Fibroblast of upper back skin (primary cell): Measurements from ENCODE around the gene CD36.
"Not testable (repeated sequence)": the region's sequence is repeated elsewhere in the genome, so short reads cannot be mapped to it uniquely, and the experiment has no call there.

Experiments
- DNase-seq: peaks from one replicate; pipeline ENCODE4 v3.0.0-alpha.2; 2013

The CD36 gene

DNA sequence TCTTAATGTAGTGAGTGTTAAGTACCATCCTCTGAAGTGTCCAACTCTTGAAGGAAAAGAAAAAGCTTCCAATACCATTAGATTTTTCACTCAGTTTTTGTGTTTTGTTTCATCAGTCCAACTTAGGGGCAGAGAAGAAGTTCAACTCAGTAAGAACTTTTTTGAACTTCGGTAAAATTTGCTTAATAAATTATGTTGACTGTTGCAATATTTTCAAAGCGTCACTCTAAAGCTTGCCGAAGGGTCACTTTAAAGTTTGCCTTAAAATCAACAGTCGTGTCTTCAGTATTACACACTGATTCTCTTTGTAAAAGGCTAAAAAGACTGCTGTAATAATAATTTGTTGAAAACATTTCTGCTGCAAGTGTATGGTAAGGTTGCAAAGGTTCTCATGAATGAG is 17.6 kb downstream of the CD36 start:
- no peak for DNase-seq

DNA sequence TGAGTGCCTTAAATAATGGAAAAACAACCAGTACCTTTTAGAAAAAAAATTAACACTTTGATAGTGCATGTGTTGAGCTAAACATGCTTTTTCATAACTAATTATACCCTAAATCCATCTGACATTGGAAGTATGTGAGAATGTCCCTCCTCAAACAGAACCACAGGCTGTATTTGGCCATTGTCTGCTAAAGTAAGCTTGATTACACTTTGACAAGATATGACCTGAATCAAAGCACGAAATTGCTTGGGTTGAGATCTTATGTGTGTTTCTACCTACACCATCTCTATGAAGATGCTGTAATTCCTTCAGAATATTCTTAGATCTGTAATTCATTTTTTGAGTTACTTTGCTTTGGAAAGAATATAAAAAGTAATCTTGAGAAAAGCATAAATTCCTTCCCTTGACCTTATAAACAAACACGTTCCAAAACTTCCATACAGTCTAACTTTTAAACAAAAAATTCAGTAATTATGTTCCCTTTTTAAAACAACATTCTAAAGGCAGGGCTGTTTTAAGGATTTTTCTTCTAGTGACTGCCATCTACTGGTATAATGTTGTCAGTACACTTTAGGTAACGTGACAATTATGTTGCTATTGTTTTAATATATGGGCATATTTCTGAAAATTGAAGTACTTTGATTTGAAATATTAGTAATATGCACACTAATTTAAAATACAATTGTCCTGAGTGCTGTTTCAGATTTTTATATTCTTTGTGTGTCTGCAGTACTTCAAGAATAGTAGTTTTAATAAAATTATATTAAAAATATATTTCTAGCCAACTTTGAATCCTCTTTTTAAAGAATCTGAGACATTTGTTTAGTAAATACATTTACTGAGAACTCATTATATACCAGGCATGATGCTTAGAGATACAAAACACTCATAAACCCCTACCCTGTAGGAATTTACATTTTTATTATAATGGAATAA is 20.9 kb downstream of the CD36 start:
- peak; percentile 38 for DNase-seq

DNA sequence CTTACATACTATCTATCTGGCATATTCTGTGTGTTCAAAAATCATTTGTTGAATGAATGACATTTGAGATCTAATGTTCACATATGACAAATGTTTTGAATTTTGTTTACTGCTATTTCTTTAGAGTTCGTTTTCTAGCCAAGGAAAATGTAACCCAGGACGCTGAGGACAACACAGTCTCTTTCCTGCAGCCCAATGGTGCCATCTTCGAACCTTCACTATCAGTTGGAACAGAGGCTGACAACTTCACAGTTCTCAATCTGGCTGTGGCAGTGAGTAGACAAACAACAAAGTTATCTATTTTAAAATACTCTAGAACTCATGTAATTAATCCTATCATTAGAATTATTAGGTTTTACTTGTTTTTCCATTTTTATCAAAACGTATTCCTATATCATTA is 22.5 kb downstream of the CD36 start:
- no peak for DNase-seq

DNA sequence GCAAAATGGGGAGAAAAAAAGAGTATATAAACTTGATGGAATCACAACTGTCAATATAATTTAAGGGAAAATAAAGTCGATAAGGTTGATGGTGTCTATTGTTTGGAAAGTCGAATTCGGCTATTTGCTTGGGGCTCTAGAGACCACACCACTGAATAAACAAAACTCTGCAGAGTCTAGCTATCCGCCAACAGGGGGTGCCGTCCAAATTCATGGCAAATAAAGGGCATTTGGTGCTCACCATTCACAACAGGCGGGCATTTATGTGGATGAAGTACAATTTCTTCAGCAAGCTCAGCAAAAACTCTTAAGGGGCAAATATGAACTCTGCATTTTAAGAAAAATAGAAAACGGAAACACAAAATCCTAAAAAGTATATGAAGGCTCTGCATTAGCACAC is 23.3 kb downstream of the CD36 start:
- DNase-seq, result no peak

DNA sequence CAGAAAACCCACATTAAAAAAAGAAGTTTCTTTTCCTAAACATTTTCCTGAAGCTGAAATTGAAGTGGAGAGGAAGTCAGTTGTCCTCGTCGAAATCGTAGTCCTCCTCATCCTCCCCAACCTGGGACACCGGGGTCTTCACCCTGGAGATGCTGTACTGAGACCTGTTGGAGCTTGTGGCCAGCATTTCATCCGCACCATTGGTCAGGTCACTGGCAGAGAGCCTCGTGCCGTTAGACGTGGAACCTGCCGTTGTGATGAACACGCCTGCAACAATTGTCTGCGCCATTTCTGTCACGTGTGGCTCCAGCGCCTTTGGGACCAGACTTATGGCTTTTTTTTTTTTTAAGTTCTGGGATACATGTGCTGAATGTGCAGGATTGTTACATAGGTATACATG is 23.8 kb downstream of the CD36 start:
- DNase-seq, result no peak

DNA sequence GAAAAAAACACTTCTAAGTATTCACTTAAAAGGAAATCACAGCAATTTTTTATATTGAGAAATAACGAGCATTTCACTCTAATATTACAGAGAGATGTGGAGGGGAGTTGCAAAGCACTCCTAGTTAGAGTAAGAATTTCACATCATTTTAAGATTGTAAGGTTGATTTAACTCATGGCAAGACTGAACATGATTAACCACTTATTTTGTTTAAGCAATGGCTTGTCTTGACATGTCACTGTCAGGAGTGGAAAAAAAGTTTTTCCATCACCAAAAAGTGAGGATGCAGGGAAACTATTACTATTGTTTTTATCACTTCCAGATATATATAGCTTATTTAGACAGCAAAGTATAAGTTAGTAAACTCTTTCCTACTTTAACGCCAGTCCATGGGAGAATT is 27.1 kb downstream of the CD36 start:
- DNase-seq, result no peak

DNA sequence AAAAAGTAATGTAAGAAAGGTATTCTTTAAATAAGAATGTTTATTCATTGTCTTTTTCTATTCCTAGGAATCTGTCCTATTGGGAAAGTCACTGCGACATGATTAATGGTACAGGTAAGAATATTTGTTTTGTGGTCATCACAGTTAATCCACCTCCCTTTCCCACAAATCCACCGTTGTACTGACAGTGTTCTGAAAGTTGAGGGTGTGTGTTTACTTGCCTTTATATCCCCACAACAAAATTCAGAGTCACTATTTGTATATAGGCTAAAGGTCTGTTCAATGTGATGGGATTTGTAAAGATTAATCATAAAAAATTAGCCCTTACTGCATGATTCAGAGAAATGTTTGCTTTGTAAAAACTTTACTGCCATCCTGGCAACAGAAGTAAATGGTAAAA is 27.9 kb downstream of the CD36 start:
- no peak for DNase-seq

DNA sequence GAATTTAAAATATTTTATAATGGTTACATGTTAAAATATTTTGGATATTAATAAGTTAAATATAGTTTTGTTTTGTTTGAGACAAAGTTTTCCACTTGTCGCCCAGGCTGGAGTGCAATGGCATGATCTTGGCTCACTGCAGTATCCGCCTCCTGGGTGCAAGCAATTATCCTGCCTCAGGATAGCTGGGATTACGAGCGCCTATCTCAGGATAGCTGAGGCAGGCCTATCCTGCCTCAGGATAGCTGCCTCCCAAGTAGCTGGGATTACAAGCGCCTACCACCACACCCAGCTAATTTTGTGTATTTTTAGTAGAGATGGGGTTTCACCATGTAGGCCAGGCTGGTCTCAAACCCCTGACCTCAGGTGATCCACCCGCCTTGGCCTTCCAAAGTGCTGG is 30.9 kb downstream of the CD36 start:
- not testable (repeated sequence) for DNase-seq

DNA sequence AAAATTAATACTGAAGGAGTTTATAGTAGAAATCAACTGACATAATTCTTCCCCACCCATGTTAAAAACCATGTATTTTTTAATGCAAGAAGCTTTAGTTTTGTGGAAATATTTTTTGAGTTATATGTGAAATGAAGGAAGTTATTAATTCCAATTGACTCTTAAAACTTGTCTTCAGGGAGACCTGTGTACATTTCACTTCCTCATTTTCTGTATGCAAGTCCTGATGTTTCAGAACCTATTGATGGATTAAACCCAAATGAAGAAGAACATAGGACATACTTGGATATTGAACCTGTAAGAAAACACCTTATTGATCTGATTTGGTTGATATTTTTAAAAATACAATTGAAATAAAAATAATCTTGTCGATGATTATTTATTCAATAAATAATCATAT is 33.3 kb downstream of the CD36 start:
- DNase-seq, result no peak

DNA sequence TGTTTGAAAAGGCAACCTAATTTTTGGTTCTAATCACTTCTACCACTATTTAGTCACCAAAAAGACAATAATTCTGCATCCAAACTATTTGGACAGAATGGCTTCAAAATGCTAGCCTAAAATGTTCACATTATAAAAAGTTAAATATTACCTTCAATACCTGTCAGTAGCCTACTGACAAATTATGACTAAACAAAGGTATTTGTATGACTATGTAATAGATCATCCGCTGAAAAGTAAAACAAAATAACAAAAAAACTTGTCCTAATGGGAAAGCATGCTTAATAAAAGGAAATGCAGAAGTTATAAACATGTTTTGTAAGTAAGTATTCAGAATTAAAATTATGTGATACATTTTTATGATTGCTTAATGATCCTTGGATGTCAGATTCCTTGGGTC is 36.6 kb downstream of the CD36 start:
- DNase-seq, result no peak

DNA sequence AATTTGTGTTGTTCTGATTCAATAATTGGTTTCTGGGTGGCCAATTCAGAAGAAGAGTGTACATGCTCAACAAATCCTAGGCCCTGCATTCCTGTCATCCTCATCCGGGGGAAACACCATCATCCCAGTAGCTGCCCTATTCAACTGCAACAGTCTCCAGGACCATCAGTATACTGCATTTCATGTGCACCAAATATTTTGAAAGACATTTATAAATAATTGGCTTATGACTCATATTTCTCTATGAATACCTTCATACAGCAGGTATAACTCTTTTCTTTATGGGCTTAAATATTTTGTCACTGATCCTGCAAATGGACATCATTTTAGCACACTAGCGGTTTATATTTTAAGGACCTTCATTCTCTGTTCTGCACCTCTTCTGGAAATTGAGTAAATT is 38.0 kb downstream of the CD36 start:
- DNase-seq, result no peak

DNA sequence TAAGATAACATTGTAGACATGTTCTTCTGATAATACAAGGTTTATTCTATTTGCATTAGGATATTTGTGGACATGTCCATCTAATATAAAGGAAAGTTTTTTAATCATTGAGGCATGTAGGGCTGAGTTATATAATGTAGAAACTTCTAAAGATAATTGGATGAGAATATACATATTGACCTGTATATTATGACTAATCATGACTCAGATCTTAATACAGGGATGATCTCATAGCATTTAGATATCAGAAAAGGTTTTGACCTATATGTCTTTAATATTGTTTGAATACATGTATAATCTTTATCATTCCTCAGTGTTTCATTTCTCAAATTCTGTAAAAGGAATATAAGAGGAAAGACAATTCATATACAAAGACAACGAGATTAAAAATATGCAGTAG is 39.2 kb downstream of the CD36 start:
- no peak for DNase-seq

DNA sequence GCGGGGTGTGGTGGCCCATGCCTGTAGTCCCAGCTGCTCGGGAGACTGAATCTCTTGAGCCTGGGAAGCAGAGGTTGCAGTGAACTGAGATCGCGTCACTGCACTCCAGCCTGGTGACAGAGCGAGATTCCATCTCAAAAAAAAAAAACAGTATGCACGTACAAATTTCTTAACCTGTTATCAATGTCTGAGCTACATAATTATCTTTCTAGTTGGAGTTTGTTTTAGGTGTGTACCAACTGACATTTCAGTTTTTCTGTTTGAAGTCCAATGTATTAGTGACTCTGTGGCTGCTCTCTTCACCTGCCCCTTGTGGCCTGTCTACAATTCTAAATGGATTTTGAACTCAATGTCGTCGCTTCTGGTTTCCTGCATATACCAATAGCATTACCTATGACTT is 40.3 kb downstream of the CD36 start:
- DNase-seq, result no peak

DNA sequence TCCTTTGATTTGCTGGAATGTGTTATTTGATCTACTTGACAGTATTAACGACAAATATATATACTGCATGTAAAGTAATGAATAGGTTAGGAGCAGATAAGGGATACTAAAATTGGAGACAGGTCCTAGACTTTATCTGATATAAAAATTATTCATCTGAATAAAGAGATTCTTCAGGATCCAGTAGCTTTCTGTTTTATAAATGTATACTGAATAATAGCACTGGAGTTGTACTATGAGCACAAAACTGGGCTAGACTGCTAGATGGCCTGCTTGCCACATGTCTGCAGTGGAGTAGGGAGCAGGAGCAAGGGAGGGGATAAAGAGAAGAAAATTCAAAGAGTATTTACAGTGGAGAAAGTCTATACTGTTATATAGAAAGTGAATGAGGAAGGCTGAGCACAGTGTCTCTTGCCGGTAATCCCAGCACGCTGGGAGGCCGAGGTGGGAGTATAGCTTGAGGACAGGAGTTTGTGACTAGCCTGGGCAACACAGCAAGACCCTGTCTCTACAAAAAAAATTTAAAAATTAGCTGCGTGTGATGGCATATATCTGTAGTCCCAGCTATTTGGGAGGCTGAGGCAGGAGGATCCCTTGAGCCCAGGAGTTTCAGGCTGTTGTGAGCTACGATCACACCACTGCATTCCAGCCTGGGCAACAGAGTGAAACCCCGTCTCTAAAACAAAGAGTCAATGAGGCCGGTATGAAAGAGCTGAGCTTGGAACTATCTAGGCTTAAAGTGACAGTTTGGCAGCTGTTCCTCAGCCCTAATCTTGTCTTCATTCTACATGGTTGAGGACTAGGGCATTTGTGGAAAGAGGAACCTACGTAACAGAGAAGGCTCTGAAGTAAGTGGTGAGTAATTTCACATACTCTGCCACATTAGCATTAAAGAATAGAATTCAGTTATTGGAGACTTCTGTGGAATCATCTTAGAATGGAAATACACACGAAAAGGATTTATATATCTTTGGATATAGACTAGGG is 41.8 kb downstream of the CD36 start:
- no peak for DNase-seq

DNA sequence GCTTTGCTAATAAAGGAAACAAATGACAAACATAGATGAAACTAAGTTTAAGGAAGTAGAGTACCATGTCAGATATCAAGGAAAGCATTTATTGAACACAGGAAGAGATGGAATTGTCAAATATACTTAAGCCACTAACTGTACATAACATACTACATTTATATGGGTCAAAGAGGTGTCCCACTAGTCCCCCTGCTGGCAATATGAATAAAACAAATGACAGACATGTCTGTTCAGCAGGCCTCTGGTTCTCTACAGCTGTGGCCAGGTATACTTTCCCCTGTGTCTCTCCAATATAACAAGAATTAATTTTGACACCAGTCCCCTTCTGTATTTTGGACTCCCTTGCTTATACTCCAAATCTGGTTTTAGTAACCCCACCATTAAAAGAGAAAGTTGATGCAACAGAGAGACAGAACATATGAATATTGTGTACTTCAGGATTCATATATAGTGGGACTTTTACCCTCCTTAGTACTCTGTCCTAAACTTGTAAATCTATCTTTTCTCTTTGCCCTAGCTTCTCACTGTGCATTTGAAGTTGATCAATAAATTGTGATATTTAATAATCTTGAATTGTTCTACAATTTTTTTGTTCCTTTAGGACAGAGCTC is 42.9 kb downstream of the CD36 start:
- DNase-seq, result peak; percentile 43

DNA sequence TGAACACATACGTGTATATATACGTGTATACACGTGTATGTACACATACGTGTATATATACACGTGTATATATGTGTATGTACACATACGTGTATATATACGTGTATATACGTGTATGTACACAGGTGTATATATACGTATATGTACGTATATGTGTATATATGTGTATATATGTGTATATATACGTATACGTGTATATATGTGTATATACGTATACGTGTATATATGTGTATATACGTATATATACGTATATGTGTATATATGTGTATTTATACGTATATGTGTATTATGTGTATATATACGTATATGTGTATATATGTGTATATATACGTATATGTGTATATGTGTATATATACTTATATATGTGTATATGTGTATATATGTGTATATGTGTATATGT is 44.3 kb downstream of the CD36 start:
- no peak for DNase-seq

DNA sequence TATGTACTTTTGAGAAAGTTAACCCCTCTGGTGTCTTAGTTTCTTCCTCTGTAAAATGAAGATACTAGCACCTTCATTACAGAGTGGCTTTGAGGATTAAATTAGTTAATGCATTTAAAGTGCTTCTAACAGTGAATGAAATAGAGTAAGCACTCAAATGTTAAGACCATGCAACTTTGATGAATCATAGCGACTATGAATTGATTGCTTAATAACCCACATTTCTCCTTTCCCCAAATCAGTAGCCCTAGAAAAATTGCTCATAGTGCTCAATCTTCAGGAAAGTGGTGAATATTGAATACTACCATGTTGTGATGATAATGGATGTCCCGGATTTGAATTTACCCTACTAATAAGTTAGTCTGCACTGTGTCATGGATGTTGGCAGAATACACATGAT is 48.1 kb downstream of the CD36 start:
- peak; percentile 56 for DNase-seq

DNA sequence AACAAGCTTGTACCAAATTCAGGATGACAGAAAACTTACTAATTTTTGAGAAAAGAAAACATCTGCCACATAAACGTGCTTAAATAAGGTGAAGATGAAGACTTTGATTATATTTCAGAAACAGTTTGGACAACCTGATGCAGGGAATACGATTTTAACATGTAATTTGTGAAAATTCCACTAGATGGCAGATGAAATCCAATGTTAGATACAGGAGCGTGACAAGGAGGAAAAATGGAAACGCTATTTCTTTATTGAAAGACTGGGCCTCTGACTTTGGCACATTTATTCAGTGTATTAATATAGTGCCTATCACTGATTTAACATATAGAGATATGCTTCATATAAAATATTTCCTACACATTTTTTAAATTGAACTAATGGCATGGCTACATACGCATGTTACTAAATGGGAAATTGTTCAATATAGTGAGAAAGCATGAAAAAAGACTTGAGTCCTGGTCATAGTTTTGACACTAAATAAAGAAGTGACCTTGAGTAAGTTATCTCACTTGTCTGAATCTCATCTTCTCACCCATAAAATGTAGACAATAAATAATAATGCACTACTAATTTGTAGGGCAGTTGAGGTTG is 60.7 kb downstream of the CD36 start:
- DNase-seq, result peak; percentile 54

DNA sequence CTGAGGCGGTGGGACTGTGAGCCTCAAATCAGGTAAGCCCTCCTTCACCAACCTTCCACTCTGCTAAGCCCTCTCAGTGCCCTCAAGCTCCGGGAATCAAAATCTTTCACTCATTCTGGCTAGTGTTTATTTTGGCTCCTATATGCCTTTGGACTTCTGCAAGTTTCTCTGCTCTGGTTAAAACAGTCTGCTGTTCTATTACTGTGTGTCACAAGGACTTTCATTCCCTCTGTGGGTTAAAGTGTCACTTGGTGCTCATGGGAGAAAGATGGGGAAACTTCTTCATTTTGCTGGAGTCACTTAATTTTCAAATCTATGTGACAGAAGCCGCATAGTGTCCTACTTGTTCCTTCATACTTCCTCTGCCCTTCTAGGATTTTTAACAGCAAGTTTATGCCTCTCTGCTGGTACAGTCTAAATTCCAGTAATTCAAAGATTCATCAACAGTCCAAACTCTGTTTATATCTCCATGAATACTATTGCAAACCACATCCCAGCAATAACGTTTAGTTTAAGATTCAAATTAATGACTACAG is 61.3 kb downstream of the CD36 start:
- no peak for DNase-seq

DNA sequence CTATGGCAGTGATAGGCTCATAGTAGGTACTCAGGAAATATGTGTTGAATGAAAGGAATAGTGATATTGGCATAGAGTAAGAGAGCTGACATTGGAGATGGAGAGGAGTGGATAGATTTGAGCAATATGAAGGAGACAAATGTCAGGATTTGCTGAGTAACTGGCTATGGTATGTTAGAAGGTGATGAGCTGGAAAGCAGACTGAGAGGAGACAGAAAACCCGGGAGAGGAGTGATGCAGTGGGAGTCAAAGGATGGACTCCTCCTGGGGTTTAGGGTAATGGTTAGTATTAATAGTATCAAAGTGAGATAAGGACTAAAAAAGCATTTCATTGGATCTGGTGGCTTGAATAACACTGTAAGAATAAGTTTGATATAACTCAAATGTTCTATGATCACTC is 64.8 kb downstream of the CD36 start:
- peak; percentile 58 for DNase-seq

DNA sequence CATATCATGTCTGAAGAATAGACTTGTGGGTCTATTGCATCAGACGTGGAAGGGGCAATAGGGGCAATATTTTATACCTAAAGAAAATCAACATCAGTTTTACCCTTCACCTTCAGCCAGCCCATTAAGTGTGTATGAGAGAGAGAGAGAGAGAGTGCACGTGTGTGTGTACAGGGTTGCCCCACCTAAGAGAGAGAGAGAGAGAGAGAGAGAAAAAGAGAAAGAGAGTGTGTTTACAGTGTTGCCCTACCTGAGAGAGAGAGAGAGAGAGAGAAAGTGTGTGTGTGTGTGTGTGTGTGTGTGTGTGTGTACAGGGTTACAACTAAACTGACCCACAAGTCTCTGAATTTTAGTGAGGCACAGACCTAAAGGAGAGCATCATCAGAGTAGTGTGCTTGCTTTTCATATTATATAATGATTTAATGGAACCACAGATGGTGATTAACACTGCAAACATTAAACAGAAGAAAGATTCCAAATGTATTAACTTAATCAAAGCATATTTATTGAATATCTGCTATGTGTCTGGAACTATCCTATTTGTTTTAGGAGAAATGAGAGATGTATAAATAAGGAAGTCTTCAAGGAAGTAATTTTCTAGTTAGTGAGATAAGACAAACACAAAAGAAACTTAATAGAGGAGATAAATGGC is 66.8 kb downstream of the CD36 start:
- no peak for DNase-seq

DNA sequence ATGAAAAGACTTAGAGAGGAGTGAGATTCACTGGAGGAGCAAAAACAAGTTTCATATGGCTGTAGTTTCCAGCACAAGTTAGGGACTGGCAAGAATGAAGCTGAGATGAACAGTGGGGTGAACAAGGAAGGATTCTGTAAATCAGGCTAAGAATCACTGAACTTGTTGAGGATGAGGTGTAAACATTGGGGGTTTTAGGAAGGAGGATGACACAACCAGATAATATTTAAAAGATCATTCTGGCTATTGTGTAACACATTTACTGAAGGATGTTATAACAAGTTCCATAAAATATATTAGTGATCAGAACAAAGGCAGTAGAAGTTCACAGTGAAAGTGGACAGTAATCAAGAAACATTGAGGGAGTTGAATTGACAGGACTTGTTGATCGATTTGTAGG is 68.9 kb downstream of the CD36 start:
- DNase-seq, result no peak
